BLaER1 treated with 17β-estradiol and CSF1 and Interleukin-3, amounts not matched to agents 10 nM and 100 nM (cell line): Measurements from ENCODE around the gene TCF4.
A peak's percentile ranks its signal among the peaks of the same experiment; 100 is the strongest.

Source experiments
- H3K27ac ChIP-seq, 11 experiments: shearing (Covaris generic); formaldehyde crosslinking; 2 replicates each; pipeline ENCODE4 v1.8.1; 2022
- H3K27me3 ChIP-seq, 11 experiments: shearing (Covaris generic); formaldehyde crosslinking; 2 replicates each; pipeline ENCODE4 v1.8.1; 2022
- H3K36me3 ChIP-seq, 11 experiments: shearing (Covaris generic); formaldehyde crosslinking; 2 replicates each; pipeline ENCODE4 v1.8.1; 2022
- H3K4me1 ChIP-seq, 10 experiments: shearing (Covaris generic); formaldehyde crosslinking; 2 replicates each; pipeline ENCODE4 v1.8.1; 2022
- H3K4me2 ChIP-seq, 11 experiments: shearing (Covaris generic); formaldehyde crosslinking; 2 replicates each; pipeline ENCODE4 v1.8.1; 2022
- H3K4me3 ChIP-seq, 10 experiments: shearing (Covaris generic); formaldehyde crosslinking; 2 replicates each; pipeline ENCODE4 v1.8.1; 2022
- H3K9ac ChIP-seq, 11 experiments: shearing (Covaris generic); formaldehyde crosslinking; 2 replicates each; pipeline ENCODE4 v1.8.1; 2022
- H3K9me3 ChIP-seq, 11 experiments: shearing (Covaris generic); formaldehyde crosslinking; replicated peaks in 1 of 11; 2 replicates each; pipeline ENCODE4 v1.8.1; 2022
- H4K20me1 ChIP-seq, 11 experiments: shearing (Covaris generic); formaldehyde crosslinking; 2 replicates each; pipeline ENCODE4 v1.8.1; 2022
- Cebpa-rat ChIP-seq, 11 experiments: shearing (Covaris generic); IDR thresholded peaks; 2 replicates each; pipeline ENCODE4 v1.8.1; 2022

The TCF4 gene

DNA sequence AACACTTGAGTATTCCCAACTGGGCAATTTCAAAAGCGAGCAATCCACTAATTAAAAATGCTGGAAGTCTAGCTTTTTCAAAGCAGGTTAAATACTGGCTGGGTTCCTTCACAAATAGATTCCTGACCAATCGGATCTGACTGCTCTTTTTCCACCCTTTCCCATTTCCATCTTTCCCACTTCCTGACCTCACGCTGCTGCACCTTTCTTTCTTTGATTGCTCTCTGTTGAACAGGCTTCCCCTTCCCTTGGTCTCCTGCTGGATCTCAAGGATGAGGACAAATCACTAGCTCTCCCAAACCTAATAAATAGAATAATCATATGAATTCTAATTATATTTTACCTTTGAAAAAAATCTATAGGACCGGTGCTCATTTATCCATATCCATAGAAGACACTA lies 121.2 kb downstream of the TCF4 start:
- peaks cover 0 to 94% (median 23%) of the 10 kb centered on the region in 11 experiments; a peak in 10 of 22 replicates for H4K20me1 ChIP-seq
- no peaks in the 10 kb centered on the region; a peak in 2 of 22 replicates for H3K9me3 ChIP-seq
- peaks cover 39 to 58% (median 49%) of the 10 kb centered on the region in 10 experiments for H3K4me1 ChIP-seq
- no peak overlapping the region for H3K9ac ChIP-seq
- TF ChIP-seq Cebpa-rat (IDR thresholded peaks at IDR 0.05): no peak
- peak overlapping the region in 4 of 11 experiments; percentile 50 to 59 (median 54); a peak in 4 of 22 replicates for H3K27ac ChIP-seq
- H3K4me3 ChIP-seq: no peak overlapping the region
- H3K4me2 ChIP-seq: peak overlapping the region; percentile 54 to 90 (median 82); a peak in 21 of 22 replicates
- H3K36me3 ChIP-seq: peaks cover 24 to 71% (median 54%) of the 10 kb centered on the region in 11 experiments; a peak in 18 of 22 replicates
- H3K27me3 ChIP-seq: no peaks in the 10 kb centered on the region

DNA sequence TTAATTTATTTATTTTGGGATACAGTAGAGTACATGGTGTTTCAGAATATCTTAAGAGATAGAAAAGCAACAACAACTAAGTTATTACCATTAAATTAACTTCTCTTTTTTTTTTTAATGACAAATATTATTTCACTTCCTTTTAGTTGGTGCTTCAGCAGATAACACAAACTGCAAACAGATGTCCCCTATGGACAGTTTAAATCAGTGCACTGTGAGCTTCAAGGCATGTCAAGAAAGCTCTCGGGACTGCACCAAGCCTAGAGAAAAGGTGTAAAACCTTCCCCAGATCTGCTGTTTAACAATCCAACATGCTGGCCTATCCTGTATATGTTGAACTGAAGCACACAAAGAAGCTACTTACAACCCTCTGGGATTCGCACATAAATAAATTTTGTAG lies 122.7 kb downstream of the TCF4 start:
- peak overlapping the region in 10 of 11 experiments; percentile 7 to 65 (median 34); a peak in 16 of 22 replicates for H3K9ac ChIP-seq
- H4K20me1 ChIP-seq: peaks cover 0 to 92% (median 23%) of the 10 kb centered on the region in 11 experiments; a peak in 10 of 22 replicates
- peaks cover 36 to 71% (median 58%) of the 10 kb centered on the region in 11 experiments for H3K36me3 ChIP-seq
- H3K9me3 ChIP-seq: no peaks in the 10 kb centered on the region; a peak in 2 of 22 replicates
- TF ChIP-seq Cebpa-rat (IDR thresholded peaks at IDR 0.05): no peak
- peak overlapping the region in 4 of 10 experiments; percentile 16 to 38 (median 27); a peak in 4 of 20 replicates for H3K4me3 ChIP-seq
- no peaks in the 10 kb centered on the region for H3K27me3 ChIP-seq
- H3K4me1 ChIP-seq: peaks cover 39 to 58% (median 48%) of the 10 kb centered on the region in 10 experiments
- H3K27ac ChIP-seq: peak overlapping the region in 10 of 11 experiments; percentile 43 to 70 (median 54); a peak in 20 of 22 replicates
- H3K4me2 ChIP-seq: peak overlapping the region; percentile 54 to 90 (median 82)

DNA sequence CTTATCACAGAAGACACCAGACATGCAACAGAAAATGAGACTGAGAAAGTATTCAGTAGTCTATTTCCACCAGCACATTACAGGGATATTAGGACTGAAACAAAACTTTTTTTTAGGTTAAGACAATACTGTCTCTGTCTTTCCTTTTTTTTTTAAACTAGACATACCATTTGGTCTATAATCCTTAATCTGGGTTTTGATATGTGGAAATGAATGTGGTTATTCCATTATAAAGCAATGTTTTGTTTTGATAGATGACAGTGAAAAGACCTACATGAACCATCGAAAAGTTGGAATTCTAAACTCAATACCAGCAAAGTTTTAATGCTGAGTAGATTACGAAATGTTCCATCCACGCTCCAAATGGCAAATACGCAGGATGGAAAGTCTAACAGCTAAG lies 123.4 kb downstream of the TCF4 start:
- Histone ChIP-seq H3K27me3 (no peaks in the 10 kb centered on the region), H4K20me1 (peaks cover 0 to 93% (median 23%) of the 10 kb centered on the region in 11 experiments; a peak in 10 of 22 replicates), H3K9ac (peak overlapping the region in 4 of 11 experiments; percentile 30 to 55 (median 40); a peak in 5 of 22 replicates), H3K4me3 (peak overlapping the region in 2 of 10 experiments; percentile 1 to 17; a peak in 3 of 20 replicates), H3K36me3 (peaks cover 43 to 71% (median 60%) of the 10 kb centered on the region in 11 experiments), H3K4me1 (peaks cover 39 to 58% (median 48%) of the 10 kb centered on the region in 10 experiments), H3K9me3 (no peaks in the 10 kb centered on the region; a peak in 2 of 22 replicates), H3K4me2 (peak overlapping the region; percentile 52 to 90 (median 82); a peak in 19 of 22 replicates), H3K27ac (peak overlapping the region in 10 of 11 experiments; percentile 22 to 70 (median 52); a peak in 18 of 22 replicates)
- no peak for TF ChIP-seq Cebpa-rat (IDR thresholded peaks at IDR 0.05)

DNA sequence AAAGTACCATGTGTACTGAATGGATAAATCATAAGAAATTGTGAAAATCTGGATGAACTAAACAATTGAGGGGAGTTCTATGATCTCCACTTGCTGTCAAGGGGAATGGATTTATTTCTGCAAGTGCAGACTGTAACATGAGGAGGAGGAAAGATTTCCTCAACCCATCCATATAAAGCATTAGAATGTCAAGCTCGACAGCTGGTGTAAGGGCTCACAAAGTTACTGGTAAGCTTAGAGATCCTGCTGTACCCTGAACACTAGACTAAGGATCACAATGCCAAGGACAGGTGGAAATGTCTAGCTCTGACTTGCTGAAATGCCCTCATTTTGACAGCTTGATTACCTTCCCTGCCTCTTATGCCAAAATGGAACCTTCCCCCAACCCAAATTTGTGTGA lies 125.3 kb downstream of the TCF4 start:
- no peak overlapping the region for H3K9ac ChIP-seq
- H3K9me3 ChIP-seq: no peaks in the 10 kb centered on the region
- peaks cover 33 to 48% (median 41%) of the 10 kb centered on the region in 10 experiments for H3K4me1 ChIP-seq
- H3K4me2 ChIP-seq: peak overlapping the region in 2 of 11 experiments; percentile 20 to 36; a peak in 3 of 22 replicates
- no peak overlapping the region for H3K4me3 ChIP-seq
- no peak for TF ChIP-seq Cebpa-rat (IDR thresholded peaks at IDR 0.05)
- H3K27me3 ChIP-seq: no peaks in the 10 kb centered on the region
- no peak overlapping the region for H3K27ac ChIP-seq
- H3K36me3 ChIP-seq: peaks cover 46 to 69% (median 65%) of the 10 kb centered on the region in 11 experiments
- H4K20me1 ChIP-seq: peaks cover 0 to 93% (median 22%) of the 10 kb centered on the region in 11 experiments; a peak in 11 of 22 replicates

DNA sequence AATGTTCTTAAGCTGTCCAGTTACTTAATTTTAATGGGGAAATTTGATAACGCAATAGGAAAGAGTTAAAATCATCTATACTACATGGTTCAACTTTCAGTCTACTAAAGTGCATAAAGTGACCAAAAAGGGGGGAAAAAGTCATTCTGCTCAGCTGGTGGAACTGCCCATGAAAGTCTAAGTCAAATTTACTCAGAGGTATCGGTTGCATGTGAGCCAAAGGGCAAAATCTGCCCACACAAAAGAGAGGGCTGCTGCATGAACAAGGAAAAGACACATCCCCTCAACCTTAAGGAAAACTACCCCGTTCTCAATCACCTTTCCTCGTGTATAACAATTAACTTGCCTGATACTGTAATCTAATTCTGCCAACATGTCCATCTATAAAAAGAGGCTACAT lies 126.1 kb downstream of the TCF4 start:
- H3K4me3 ChIP-seq: no peak overlapping the region
- H4K20me1 ChIP-seq: peaks cover 0 to 93% (median 26%) of the 10 kb centered on the region in 11 experiments; a peak in 12 of 22 replicates
- no peak overlapping the region for H3K27ac ChIP-seq
- no peak for TF ChIP-seq Cebpa-rat (IDR thresholded peaks at IDR 0.05)
- no peaks in the 10 kb centered on the region for H3K27me3 ChIP-seq
- H3K9me3 ChIP-seq: no peaks in the 10 kb centered on the region
- peaks cover 50 to 77% (median 73%) of the 10 kb centered on the region in 11 experiments for H3K36me3 ChIP-seq
- peaks cover 25 to 43% (median 33%) of the 10 kb centered on the region in 10 experiments for H3K4me1 ChIP-seq
- H3K9ac ChIP-seq: no peak overlapping the region
- no peak overlapping the region for H3K4me2 ChIP-seq

DNA sequence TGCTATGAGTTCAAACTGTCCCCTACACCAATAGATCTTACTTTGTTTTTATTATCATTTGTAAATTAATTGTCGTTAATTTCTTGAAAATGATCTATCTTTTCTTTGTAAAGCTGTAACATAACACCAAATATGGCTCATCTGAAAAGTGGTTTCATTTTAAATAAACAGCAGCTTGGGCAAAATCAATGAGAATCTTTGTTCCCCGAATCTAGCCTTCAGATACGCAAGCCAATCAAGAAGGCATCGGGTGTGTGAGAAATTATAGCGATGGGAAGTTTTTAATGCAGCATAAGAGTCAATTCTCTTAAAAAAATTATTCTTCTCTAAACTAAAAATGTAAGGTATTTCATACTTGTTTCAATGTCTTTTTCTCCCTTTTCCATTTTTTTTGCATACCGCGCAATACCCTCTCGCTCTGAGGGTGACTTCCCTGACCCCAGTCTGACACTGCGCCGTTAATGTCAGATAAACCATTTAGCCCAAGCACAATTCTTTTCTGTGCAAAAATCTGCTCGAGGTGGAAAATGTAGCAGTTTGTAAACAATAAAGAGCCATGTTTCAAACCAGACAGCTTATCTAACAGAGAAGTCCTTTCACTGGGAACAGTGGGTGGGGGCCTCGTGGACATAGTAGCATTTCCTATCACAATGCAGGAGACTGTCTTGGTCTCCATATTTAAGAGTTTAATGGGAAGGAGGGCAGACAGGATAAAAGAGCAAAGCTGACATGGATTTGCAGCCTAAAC lies 129.4 kb downstream of the TCF4 start:
- no peak overlapping the region for H3K9ac ChIP-seq
- peaks cover 0 to 19% (median 2%) of the 10 kb centered on the region in 10 experiments; a peak in 11 of 20 replicates for H3K4me1 ChIP-seq
- H3K36me3 ChIP-seq: peaks cover 48 to 100% (median 95%) of the 10 kb centered on the region in 11 experiments
- H4K20me1 ChIP-seq: peaks cover 0 to 97% (median 40%) of the 10 kb centered on the region in 11 experiments; a peak in 12 of 22 replicates
- H3K27me3 ChIP-seq: no peaks in the 10 kb centered on the region
- no peaks in the 10 kb centered on the region for H3K9me3 ChIP-seq
- no peak overlapping the region for H3K4me2 ChIP-seq
- H3K4me3 ChIP-seq: no peak overlapping the region
- TF ChIP-seq Cebpa-rat (IDR thresholded peaks at IDR 0.05): no peak
- no peak overlapping the region for H3K27ac ChIP-seq

DNA sequence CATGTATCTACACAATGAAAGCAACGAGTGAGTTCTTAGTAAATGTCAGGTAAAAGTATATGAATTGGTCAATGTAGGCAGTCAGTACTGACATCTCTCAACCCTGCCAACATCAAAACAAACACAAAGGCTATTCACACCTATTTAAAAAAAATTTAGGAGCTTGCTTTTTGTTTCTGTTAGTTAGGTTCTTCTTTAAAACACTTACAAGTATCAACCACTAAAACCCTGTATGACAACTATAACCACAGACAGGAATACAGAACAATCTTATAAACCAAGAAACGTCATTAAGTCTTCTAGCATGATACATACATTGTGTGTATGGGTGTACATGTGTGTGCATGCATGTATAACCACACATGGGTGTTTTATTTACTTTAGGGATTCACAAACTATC lies 131.0 kb downstream of the TCF4 start:
- Histone ChIP-seq H3K27me3 (no peaks in the 10 kb centered on the region), H3K4me1 (peaks cover 0 to 17% (median 2%) of the 10 kb centered on the region in 10 experiments; a peak in 4 of 20 replicates), H3K27ac (no peak overlapping the region), H3K9me3 (0 out of 22 replicates have a peak, but pooled peaks cover 0 to 3% (median 0%) of the 10 kb centered on the region in 11 experiments), H3K4me2 (no peak overlapping the region), H4K20me1 (peaks cover 0 to 97% (median 53%) of the 10 kb centered on the region in 11 experiments; a peak in 14 of 22 replicates), H3K36me3 (peaks cover 42 to 98% (median 93%) of the 10 kb centered on the region in 11 experiments), H3K4me3 (no peak overlapping the region), H3K9ac (no peak overlapping the region)
- no peak for TF ChIP-seq Cebpa-rat (IDR thresholded peaks at IDR 0.05)

DNA sequence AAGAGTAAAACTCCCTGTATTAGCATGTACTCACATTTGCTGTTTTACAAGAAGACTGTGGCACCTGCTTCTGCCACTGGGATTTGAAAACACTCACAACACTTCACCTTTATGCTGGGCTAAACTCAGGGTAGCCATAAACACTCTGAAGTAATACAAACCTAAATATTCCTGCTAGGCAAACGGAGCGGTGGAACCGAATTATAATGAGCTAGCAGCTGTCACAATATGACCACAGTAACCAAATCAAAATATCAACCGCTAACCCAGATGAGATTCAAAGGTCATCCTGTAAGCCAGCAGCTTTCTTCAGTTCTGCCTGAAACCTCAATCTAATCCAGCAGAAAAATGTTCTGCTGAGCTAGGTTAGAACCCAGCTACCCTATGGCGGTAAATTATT lies 132.1 kb downstream of the TCF4 start:
- Histone ChIP-seq H3K4me3 (no peak overlapping the region), H3K9me3 (0 out of 22 replicates have a peak, but pooled peaks cover 0 to 3% (median 0%) of the 10 kb centered on the region in 11 experiments), H4K20me1 (peaks cover 0 to 98% (median 64%) of the 10 kb centered on the region in 11 experiments; a peak in 14 of 22 replicates), H3K9ac (no peak overlapping the region), H3K36me3 (peaks cover 39 to 98% (median 93%) of the 10 kb centered on the region in 11 experiments), H3K4me2 (no peak overlapping the region), H3K27me3 (no peaks in the 10 kb centered on the region), H3K27ac (no peak overlapping the region), H3K4me1 (peaks cover 0 to 17% (median 7%) of the 10 kb centered on the region in 10 experiments; a peak in 5 of 20 replicates)
- TF ChIP-seq Cebpa-rat (IDR thresholded peaks at IDR 0.05): no peak
